Measurements from ENCODE around the gene NPR2.

- TF ChIP-seq EZH2phosphoT487 (IDR thresholded peaks at IDR 0.05; ENCODE audit: borderline replicate concordance) (no peak), CTCF (conservative IDR thresholded peaks at IDR 0.05; ENCODE audit: low read length) (no peak)
Measured at GRCh38 chr9:35847792-35848572, 56.6 kb downstream of the NPR2 start.

Data from Loucy (cell line).